Astrocyte (in vitro differentiated cells and primary cell): ENCODE measurements around the gene SNRNP40. TPM values are rescaled to one million over a fixed set of nuclear protein-coding genes. Genes with fewer than 3 reads are reported as not detected.

Experiments used
- DNase-seq: peaks from one replicate; pipeline ENCODE4 v3.0.0-alpha.2; 2010; ENCODE audit warnings: low read depth
- FAIRE-seq: peaks from 2 replicates; lab custom pipeline; 2011; peaks lifted over from hg19 to GRCh38; lab: Jason Lieb, UNC
- H2AFZ ChIP-seq: 2 replicates; pipeline ENCODE4 v1.6.0; 2012; ENCODE audit warnings: low read depth, low read length, inconsistent platforms
- H3K27ac ChIP-seq: 2 replicates; pipeline ENCODE4 v1.5.1; 2011; ENCODE audit warnings: low read depth, low read length, inconsistent platforms
- H3K27me3 ChIP-seq: 2 replicates; pipeline ENCODE4 v1.6.0; 2011; ENCODE audit warnings: low read length, inconsistent platforms; ENCODE audit not compliant: insufficient read depth
- H3K36me3 ChIP-seq: 2 replicates; pipeline ENCODE4 v1.5.1; 2011; ENCODE audit warnings: low read length, inconsistent platforms; ENCODE audit not compliant: insufficient read depth
- H3K4me1 ChIP-seq: 2 replicates; pipeline ENCODE4 v1.5.1; 2011; ENCODE audit warnings: low read length, inconsistent platforms; ENCODE audit not compliant: insufficient read depth
- H3K4me2 ChIP-seq: 2 replicates; pipeline ENCODE4 v1.6.0; 2012; ENCODE audit warnings: low read length, inconsistent platforms
- H3K4me3 ChIP-seq: 2 replicates; pipeline ENCODE4 v1.5.1; 2011; ENCODE audit warnings: low read depth, mild to moderate bottlenecking, low read length, inconsistent platforms; ENCODE audit not compliant: insufficient read depth
- H3K79me2 ChIP-seq: 2 replicates; pipeline ENCODE4 v1.6.0; 2012; ENCODE audit warnings: mild to moderate bottlenecking, low read length, inconsistent platforms; ENCODE audit not compliant: insufficient read depth
- H3K9ac ChIP-seq: 2 replicates; pipeline ENCODE4 v1.6.0; 2012; ENCODE audit warnings: mild to moderate bottlenecking, low read length, inconsistent platforms
- H3K9me3 ChIP-seq: 2 replicates; pipeline ENCODE4 v1.5.1; 2012; ENCODE audit warnings: low read depth, mild to moderate bottlenecking, low read length, inconsistent platforms; ENCODE audit not compliant: insufficient read depth
- H4K20me1 ChIP-seq: 2 replicates; pipeline ENCODE4 v1.6.0; 2012; ENCODE audit warnings: low read length, inconsistent platforms; ENCODE audit not compliant: insufficient read depth
- H3K27ac Mint-ChIP-seq: one replicate; pipeline ENCODE4 v1.8.0; 2021; ENCODE audit warnings: mild to moderate bottlenecking, mixed read lengths; ENCODE audit not compliant: unreplicated experiment
- H3K27me3 Mint-ChIP-seq: one replicate; pipeline ENCODE4 v1.8.0; 2021; ENCODE audit warnings: low read depth, mixed read lengths; ENCODE audit not compliant: unreplicated experiment
- H3K36me3 Mint-ChIP-seq: one replicate; pipeline ENCODE4 v1.8.0; 2021; ENCODE audit warnings: low read depth, mixed read lengths; ENCODE audit not compliant: unreplicated experiment
- H3K4me1 Mint-ChIP-seq: one replicate; pipeline ENCODE4 v1.8.0; 2021; ENCODE audit warnings: low read depth, mixed read lengths; ENCODE audit not compliant: unreplicated experiment
- H3K4me3 Mint-ChIP-seq: one replicate; pipeline ENCODE4 v1.8.0; 2021; ENCODE audit warnings: mild to moderate bottlenecking, moderate library complexity, mixed read lengths; ENCODE audit not compliant: unreplicated experiment
- H3K9me3 Mint-ChIP-seq: one replicate; pipeline ENCODE4 v1.8.0; 2021; ENCODE audit warnings: mild to moderate bottlenecking, mixed read lengths; ENCODE audit not compliant: unreplicated experiment
- EZH2 ChIP-seq: IDR thresholded peaks from 2 replicates; pipeline ENCODE4 v1.6.1; 2012; ENCODE audit warnings: mild to moderate bottlenecking, low read length, inconsistent platforms; ENCODE audit not compliant: insufficient read depth
- total RNA-seq: library from RNA; stranded (reverse); gene quantifications from 2 replicates; pipeline ENCODE4 v1.2.1, GENCODE V29; 2021
- TF ChIP-seq, protein P1 (sequence below): IDR thresholded peaks from 2 replicates; pipeline ENCODE4 v1.5.1; 2011; ENCODE audit warnings: low read depth, mild to moderate bottlenecking, inconsistent platforms, low read length, moderate library complexity; ENCODE audit not compliant: insufficient read depth

Gene SNRNP40
- total RNA-seq, 1 donor from 2014 or later = 42.0 TPM

DNA sequence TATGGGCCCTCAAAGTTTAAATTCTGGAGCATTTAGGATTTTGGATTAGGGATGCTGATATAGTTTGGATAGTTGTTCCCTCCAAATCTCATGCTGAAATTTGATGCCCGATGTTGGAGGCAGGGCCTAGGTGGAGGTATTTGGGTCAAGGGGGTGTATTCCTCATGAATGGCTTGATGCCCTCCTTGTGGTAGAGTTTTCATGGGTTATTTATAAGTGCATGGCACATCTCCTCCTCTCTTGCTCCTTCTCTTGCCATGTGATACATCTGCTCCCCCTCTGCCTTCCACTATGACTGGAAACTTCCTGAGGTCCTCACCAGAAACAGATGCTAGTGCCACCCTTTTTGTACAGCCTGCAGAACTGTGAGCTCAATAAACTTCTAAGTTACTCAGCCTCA, 39.4 kb downstream of the SNRNP40 start:
- no peaks in the 10 kb centered on the region for H4K20me1 ChIP-seq
- H3K4me2 ChIP-seq = no peak overlapping the region

DNA sequence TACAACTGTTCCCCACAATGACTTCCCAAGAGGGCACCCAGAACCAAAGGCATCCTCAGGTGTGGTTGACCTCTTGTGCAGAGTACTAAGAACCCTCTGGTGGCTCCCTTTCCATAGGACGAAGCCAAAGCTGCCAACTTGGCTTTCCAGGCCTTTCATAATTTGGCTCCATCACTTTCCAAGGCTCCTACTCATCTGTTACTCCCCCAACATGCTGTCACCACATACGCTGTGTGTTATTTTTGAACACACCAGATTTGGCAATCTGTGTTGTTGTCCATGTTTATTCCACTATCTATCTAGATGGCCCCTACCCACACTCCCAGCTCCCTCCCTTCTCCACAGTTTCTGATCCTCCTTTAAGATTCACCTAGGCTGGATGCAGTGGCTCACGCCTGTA, 46.7 kb downstream of the SNRNP40 start:
- no peaks in the 10 kb centered on the region for H4K20me1 ChIP-seq
- H2AFZ ChIP-seq = no peak overlapping the region
- H3K9me3 ChIP-seq = no peaks in the 10 kb centered on the region
- H3K36me3 Mint-ChIP-seq = no peaks in the 10 kb centered on the region
- FAIRE-seq (no peak), DNase-seq (no peak)
- H3K27me3 Mint-ChIP-seq = peaks cover 5% of the 10 kb centered on the region
- no peak overlapping the region for H3K4me3 ChIP-seq
- H3K27ac ChIP-seq = no peak overlapping the region
- no peak overlapping the region for H3K27ac Mint-ChIP-seq
- no peaks in the 10 kb centered on the region for H3K79me2 ChIP-seq
- no peak overlapping the region for H3K4me3 Mint-ChIP-seq
- H3K4me2 ChIP-seq = no peak overlapping the region
- TF ChIP-seq, protein P1, sequence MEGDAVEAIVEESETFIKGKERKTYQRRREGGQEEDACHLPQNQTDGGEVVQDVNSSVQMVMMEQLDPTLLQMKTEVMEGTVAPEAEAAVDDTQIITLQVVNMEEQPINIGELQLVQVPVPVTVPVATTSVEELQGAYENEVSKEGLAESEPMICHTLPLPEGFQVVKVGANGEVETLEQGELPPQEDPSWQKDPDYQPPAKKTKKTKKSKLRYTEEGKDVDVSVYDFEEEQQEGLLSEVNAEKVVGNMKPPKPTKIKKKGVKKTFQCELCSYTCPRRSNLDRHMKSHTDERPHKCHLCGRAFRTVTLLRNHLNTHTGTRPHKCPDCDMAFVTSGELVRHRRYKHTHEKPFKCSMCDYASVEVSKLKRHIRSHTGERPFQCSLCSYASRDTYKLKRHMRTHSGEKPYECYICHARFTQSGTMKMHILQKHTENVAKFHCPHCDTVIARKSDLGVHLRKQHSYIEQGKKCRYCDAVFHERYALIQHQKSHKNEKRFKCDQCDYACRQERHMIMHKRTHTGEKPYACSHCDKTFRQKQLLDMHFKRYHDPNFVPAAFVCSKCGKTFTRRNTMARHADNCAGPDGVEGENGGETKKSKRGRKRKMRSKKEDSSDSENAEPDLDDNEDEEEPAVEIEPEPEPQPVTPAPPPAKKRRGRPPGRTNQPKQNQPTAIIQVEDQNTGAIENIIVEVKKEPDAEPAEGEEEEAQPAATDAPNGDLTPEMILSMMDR = no peak
- no peak for TF ChIP-seq EZH2
- H3K4me1 ChIP-seq = no peaks in the 10 kb centered on the region
- H3K9ac ChIP-seq = no peak overlapping the region
- no peaks in the 10 kb centered on the region for H3K4me1 Mint-ChIP-seq
- no peaks in the 10 kb centered on the region for H3K27me3 ChIP-seq
- H3K9me3 Mint-ChIP-seq = no peaks in the 10 kb centered on the region
- H3K36me3 ChIP-seq = no peaks in the 10 kb centered on the region

More for the DNA sequence above, 39.4 kb downstream of the SNRNP40 start:
- Mint-ChIP-seq H3K36me3 (peaks cover 5% of the 10 kb centered on the region), H3K4me3 (no peak overlapping the region), H3K4me1 (no peaks in the 10 kb centered on the region), H3K9me3 (no peaks in the 10 kb centered on the region), H3K27ac (no peak overlapping the region), H3K27me3 (no peaks in the 10 kb centered on the region)
- Histone ChIP-seq H3K27ac (no peak overlapping the region), H3K9ac (no peak overlapping the region), H3K27me3 (no peaks in the 10 kb centered on the region), H2AFZ (no peak overlapping the region), H3K9me3 (no peaks in the 10 kb centered on the region), H3K36me3 (peaks cover 29% of the 10 kb centered on the region), H3K4me3 (no peak overlapping the region), H3K4me1 (no peaks in the 10 kb centered on the region), H3K79me2 (no peaks in the 10 kb centered on the region)
- no peak for FAIRE-seq
- TF ChIP-seq, protein P1 = no peak
- TF ChIP-seq EZH2 = no peak
- no peak for DNase-seq

DNA sequence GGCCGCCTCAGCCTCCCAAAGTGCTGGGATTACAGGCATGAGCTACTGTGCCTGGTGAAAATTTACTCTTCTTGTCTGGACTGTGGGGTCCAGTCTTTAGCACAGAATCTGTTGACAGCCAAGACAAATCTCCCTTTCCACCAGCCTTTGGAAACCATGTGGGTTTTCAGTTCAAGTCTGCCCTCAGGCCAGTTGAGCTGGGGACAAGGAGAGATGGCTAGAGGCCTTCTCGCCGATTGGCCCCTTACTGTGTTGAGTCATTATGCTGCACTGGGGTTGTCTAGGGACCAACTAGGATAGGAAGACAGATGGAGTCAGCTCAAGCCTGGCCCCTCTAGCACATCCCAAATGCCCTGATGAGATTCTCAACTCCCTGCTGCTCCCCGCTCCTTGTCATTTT, 48.3 kb downstream of the SNRNP40 start:
- no peak overlapping the region for H3K9ac ChIP-seq
- H3K36me3 ChIP-seq = no peaks in the 10 kb centered on the region
- H4K20me1 ChIP-seq = no peaks in the 10 kb centered on the region
- no peak overlapping the region for H3K4me3 ChIP-seq
- no peak overlapping the region for H3K27ac Mint-ChIP-seq
- no peaks in the 10 kb centered on the region for H3K36me3 Mint-ChIP-seq
- peaks cover 10% of the 10 kb centered on the region for H3K4me1 ChIP-seq
- no peaks in the 10 kb centered on the region for H3K79me2 ChIP-seq
- H3K4me3 Mint-ChIP-seq = no peak overlapping the region
- no peaks in the 10 kb centered on the region for H3K9me3 ChIP-seq
- no peaks in the 10 kb centered on the region for H3K27me3 ChIP-seq
- peaks cover 5% of the 10 kb centered on the region for H3K27me3 Mint-ChIP-seq
- H3K4me1 Mint-ChIP-seq = peaks cover 13% of the 10 kb centered on the region
- no peak overlapping the region for H2AFZ ChIP-seq
- DNase-seq = no peak
- H3K4me2 ChIP-seq = no peak overlapping the region
- no peak for TF ChIP-seq EZH2
- TF ChIP-seq, protein P1 = no peak
- no peak for FAIRE-seq
- no peak overlapping the region for H3K27ac ChIP-seq
- no peaks in the 10 kb centered on the region for H3K9me3 Mint-ChIP-seq
